Myocyte (in vitro differentiated cells): ENCODE measurements around the gene IDS. TPM values are rescaled to one million over a fixed set of nuclear protein-coding genes. Genes with fewer than 3 reads are reported as not detected.
"Not testable (repeated sequence)": the region's sequence is repeated elsewhere in the genome, so short reads cannot be mapped to it uniquely, and the experiment has no call there.

Experiments
- DNase-seq: peaks from one replicate; pipeline ENCODE4 v3.0.0-alpha.2; 2012; ENCODE audit warnings: low read depth
- total RNA-seq: library from RNA; depleted of rRNA; stranded (reverse); fragments of >200 nt; gene quantifications from 2 replicates; pipeline ENCODE4 v1.2.3, GENCODE V29; 2014

IDS gene
- total RNA-seq, 1 donor from 2014 or later, result 73.0 TPM

- DNase-seq, result not testable (repeated sequence)
These were observed 2.2 kb downstream of the IDS start for GRCh38 chrX:149502923-149503322.

- peak; percentile 81 for DNase-seq
These were observed 5.3 kb downstream of the IDS start for GRCh38 chrX:149499766-149500165.

GRCh38 chrX:149498767-149499166 is 6.3 kb downstream of the IDS start:
- no peak for DNase-seq

- peak; percentile 50 for DNase-seq
These were observed 7.5 kb downstream of the IDS start for GRCh38 chrX:149497626-149498025.

- DNase-seq, result no peak
These were observed 8.1 kb downstream of the IDS start for GRCh38 chrX:149497054-149497453.

GRCh38 chrX:149495573-149496071 is 9.5 kb downstream of the IDS start:
- peak; percentile 90 for DNase-seq

GRCh38 chrX:149494844-149495565 is 10.1 kb downstream of the IDS start:
- DNase-seq, result no peak

GRCh38 chrX:149493567-149494562 is 11.2 kb downstream of the IDS start:
- DNase-seq, result peak; percentile 40

- DNase-seq, result no peak
These were observed 13.3 kb downstream of the IDS start for GRCh38 chrX:149491812-149492211.

- DNase-seq, result no peak
These were observed 15.0 kb downstream of the IDS start for GRCh38 chrX:149490100-149490499.

GRCh38 chrX:149488411-149489052 is 16.6 kb downstream of the IDS start:
- DNase-seq, result not testable (repeated sequence)

- not testable (repeated sequence) for DNase-seq
These were observed 17.1 kb downstream of the IDS start for GRCh38 chrX:149488008-149488407.

- DNase-seq, result no peak
These were observed 17.8 kb downstream of the IDS start for GRCh38 chrX:149487292-149487691.

- no peak for DNase-seq
These were observed 28.6 kb downstream of the IDS start for GRCh38 chrX:149476513-149476912.

GRCh38 chrX:149473966-149474365 is 31.1 kb downstream of the IDS start:
- no peak for DNase-seq

GRCh38 chrX:149473092-149473491 is 32.0 kb downstream of the IDS start:
- no peak for DNase-seq

GRCh38 chrX:149472625-149473024 is 32.5 kb downstream of the IDS start:
- DNase-seq, result peak; percentile 26

- no peak for DNase-seq
These were observed 33.7 kb downstream of the IDS start for GRCh38 chrX:149471397-149471796.

GRCh38 chrX:149470955-149471354 is 34.2 kb downstream of the IDS start:
- peak; percentile 77 for DNase-seq

- no peak for DNase-seq
These were observed 35.7 kb downstream of the IDS start for GRCh38 chrX:149469406-149469805.

- no peak for DNase-seq
These were observed 37.2 kb downstream of the IDS start for GRCh38 chrX:149467920-149468319.
